Astrocyte (in vitro differentiated cells and primary cell): ENCODE data around the gene BSG.

Source experiments
- CTCF ChIP-seq: IDR thresholded peaks from 2 replicates; pipeline ENCODE4 v1.5.1; 2011; ENCODE audit warnings: low read depth, mild to moderate bottlenecking, inconsistent platforms, low read length, moderate library complexity; ENCODE audit not compliant: insufficient read depth
- EZH2 ChIP-seq: IDR thresholded peaks from 2 replicates; pipeline ENCODE4 v1.6.1; 2012; ENCODE audit warnings: mild to moderate bottlenecking, low read length, inconsistent platforms; ENCODE audit not compliant: insufficient read depth

GRCh38 chr19:548886-549830 is 23.2 kb upstream of the BSG start:
- TF ChIP-seq CTCF: no peak
- no peak for TF ChIP-seq EZH2
